Measurements from ENCODE around the gene SMAD2.

- TF ChIP-seq GATA2 (IDR thresholded peaks at IDR 0.05; ENCODE audit: low read depth, low read length), result no peak
- TF ChIP-seq GATA3 (IDR thresholded peaks at IDR 0.05; ENCODE audit: low read depth, low read length), result no peak
These were observed 158.5 kb downstream of the SMAD2 start for GRCh38 chr18:47771922-47772321.
